Bronchial epithelial cell (primary cell): ENCODE data around the gene FKRP. TPM values are rescaled to one million over a fixed set of nuclear protein-coding genes. Genes with fewer than 3 reads are reported as not detected.
"Not testable (repeated sequence)": the region's sequence is repeated elsewhere in the genome, so short reads cannot be mapped to it uniquely, and the experiment has no call there.

Experiments used
- DNase-seq: peaks from one replicate; pipeline ENCODE4 v3.0.0-alpha.2; 2010; ENCODE audit warnings: low read depth
- FAIRE-seq: peaks from 2 replicates; lab custom pipeline; 2011; peaks lifted over from hg19 to GRCh38; lab: Jason Lieb, UNC
- H3K27me3 ChIP-seq: 2 replicates; pipeline ENCODE4 v1.5.1; 2011; ENCODE audit warnings: low read length; ENCODE audit not compliant: control insufficient read depth, insufficient read depth
- H3K36me3 ChIP-seq: 2 replicates; pipeline ENCODE4 v1.5.1; 2011; ENCODE audit warnings: low read length; ENCODE audit not compliant: control insufficient read depth, insufficient read depth
- H3K4me3 ChIP-seq: 2 replicates; pipeline ENCODE4 v1.5.1; 2011; ENCODE audit warnings: mild to moderate bottlenecking, low read depth, low read length, control low read depth
- CTCF ChIP-seq: IDR thresholded peaks from 2 replicates; pipeline ENCODE4 v1.5.1; 2011; ENCODE audit warnings: mild to moderate bottlenecking, moderate library complexity, low read length, control low read depth, inconsistent platforms; ENCODE audit not compliant: insufficient read depth, severe bottlenecking
- total RNA-seq: library from RNA; depleted of rRNA; stranded (reverse); fragments of >200 nt; gene quantifications from 2 replicates; pipeline ENCODE4 v1.2.1, GENCODE V29; 2014

Gene FKRP
- total RNA-seq, 1 donor from 2014 or later: 5.8 TPM

- no peak for TF ChIP-seq CTCF
- H3K27me3 ChIP-seq: no peaks in the 10 kb centered on the region
- FAIRE-seq: no peak
- peaks cover 8% of the 10 kb centered on the region for H3K36me3 ChIP-seq
- no peak for DNase-seq
- no peak overlapping the region for H3K4me3 ChIP-seq
Measured at GRCh38 chr19:46755853-46756543, 10.1 kb downstream of the FKRP start.

- DNase-seq: no peak
- no peak for FAIRE-seq
- Histone ChIP-seq H3K27me3 (no peaks in the 10 kb centered on the region), H3K4me3 (no peak overlapping the region), H3K36me3 (peaks cover 8% of the 10 kb centered on the region)
- TF ChIP-seq CTCF: no peak
Measured at GRCh38 chr19:46756544-46756888, 10.7 kb downstream of the FKRP start.

GRCh38 chr19:46759206-46759605, 13.3 kb downstream of the FKRP start:
- no peak for TF ChIP-seq CTCF
- peak; percentile 70 for FAIRE-seq
- no peak for DNase-seq

GRCh38 chr19:46759817-46760333, 14.0 kb downstream of the FKRP start:
- DNase-seq (peak; percentile 66), FAIRE-seq (no peak)
- Histone ChIP-seq H3K27me3 (no peaks in the 10 kb centered on the region), H3K4me3 (no peak overlapping the region), H3K36me3 (peaks cover 5% of the 10 kb centered on the region)
- no peak for TF ChIP-seq CTCF

More at GRCh38 chr19:46759206-46759605, 13.3 kb downstream of the FKRP start:
- Histone ChIP-seq H3K27me3 (no peaks in the 10 kb centered on the region), H3K4me3 (no peak overlapping the region), H3K36me3 (peaks cover 5% of the 10 kb centered on the region)

GRCh38 chr19:46760363-46760762, 14.5 kb downstream of the FKRP start:
- Histone ChIP-seq H3K36me3 (peaks cover 5% of the 10 kb centered on the region), H3K27me3 (no peaks in the 10 kb centered on the region), H3K4me3 (no peak overlapping the region)
- DNase-seq: no peak
- no peak for FAIRE-seq
- TF ChIP-seq CTCF: no peak

GRCh38 chr19:46760897-46761296, 15.0 kb downstream of the FKRP start:
- DNase-seq: peak; percentile 34
- not testable (repeated sequence) for H3K4me3 ChIP-seq, H3K27me3 ChIP-seq, H3K36me3 ChIP-seq, FAIRE-seq
